ENCODE results near the gene OTX1. TPM values are rescaled to one million over a fixed set of nuclear protein-coding genes. Genes with fewer than 3 reads are reported as not detected.

Gene OTX1
- total RNA-seq, 1 donor from 2014 or later = 0.30 TPM

DNA sequence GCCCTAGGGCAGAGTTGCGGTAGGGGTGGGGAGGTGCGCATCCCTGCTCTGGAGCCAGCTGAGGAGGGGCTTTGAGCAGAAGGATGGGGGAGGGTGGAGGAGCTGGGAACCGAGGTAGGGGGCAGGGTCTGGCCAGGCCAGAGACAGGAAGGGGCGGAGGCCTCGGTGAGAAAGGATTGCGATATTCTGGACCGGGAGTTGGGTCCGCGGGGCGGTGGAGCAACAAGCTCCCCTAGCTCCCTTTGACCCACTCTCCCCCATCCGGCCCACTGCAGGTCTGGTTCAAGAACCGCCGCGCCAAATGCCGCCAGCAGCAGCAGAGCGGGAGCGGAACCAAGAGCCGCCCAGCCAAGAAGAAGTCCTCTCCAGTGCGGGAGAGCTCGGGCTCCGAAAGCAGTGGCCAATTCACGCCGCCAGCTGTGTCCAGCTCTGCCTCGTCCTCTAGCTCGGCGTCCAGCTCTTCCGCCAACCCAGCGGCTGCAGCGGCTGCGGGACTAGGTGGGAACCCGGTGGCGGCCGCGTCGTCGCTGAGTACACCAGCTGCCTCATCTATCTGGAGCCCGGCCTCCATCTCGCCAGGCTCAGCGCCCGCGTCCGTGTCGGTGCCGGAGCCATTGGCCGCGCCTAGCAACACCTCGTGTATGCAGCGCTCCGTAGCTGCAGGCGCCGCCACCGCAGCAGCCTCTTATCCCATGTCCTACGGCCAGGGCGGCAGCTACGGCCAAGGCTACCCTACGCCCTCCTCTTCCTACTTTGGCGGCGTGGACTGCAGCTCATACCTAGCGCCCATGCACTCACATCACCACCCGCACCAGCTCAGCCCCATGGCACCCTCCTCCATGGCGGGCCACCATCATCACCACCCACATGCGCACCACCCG is 4.8 kb downstream of the OTX1 start:
- Mint-ChIP-seq H3K27ac (ENCODE audit: unreplicated experiment) (no peak overlapping the region), H3K36me3 (ENCODE audit: low read depth, unreplicated experiment) (peaks cover 1% of the 10 kb centered on the region), H3K9me3 (ENCODE audit: unreplicated experiment) (peaks cover 29% of the 10 kb centered on the region), H3K4me1 (ENCODE audit: low read depth, unreplicated experiment) (no peaks in the 10 kb centered on the region), H3K4me3 (ENCODE audit: unreplicated experiment) (no peak overlapping the region), H3K27me3 (ENCODE audit: low read depth, unreplicated experiment) (peaks cover 79% of the 10 kb centered on the region)
- Histone ChIP-seq H3K9me3 (ENCODE audit: insufficient read depth, low read depth, low read length) (no peaks in the 10 kb centered on the region), H3K4me3 (ENCODE audit: insufficient read depth, low read depth, low read length) (no peak overlapping the region), H3K79me2 (ENCODE audit: insufficient read depth, low read length) (peaks cover 52% of the 10 kb centered on the region), H4K20me1 (ENCODE audit: insufficient read depth, low read length) (peaks cover 50% of the 10 kb centered on the region), H3K27me3 (ENCODE audit: insufficient read depth, low read length) (peaks cover 92% of the 10 kb centered on the region), H3K9ac (ENCODE audit: low read length) (peak overlapping the region; percentile 10), H3K27ac (ENCODE audit: low read depth, low read length) (no peak overlapping the region), H3K4me2 (ENCODE audit: low read length) (peak overlapping the region; percentile 92), H3K4me1 (ENCODE audit: insufficient read depth, low read length) (peaks cover 4% of the 10 kb centered on the region), H3K36me3 (ENCODE audit: insufficient read depth, low read length) (no peaks in the 10 kb centered on the region), H2AFZ (ENCODE audit: low read depth, low read length) (peak overlapping the region; percentile 34)
- FAIRE-seq = no peak
- TF ChIP-seq EZH2 (IDR thresholded peaks at IDR 0.05; ENCODE audit: insufficient read depth, low read length) (peak; percentile 97), CTCF (IDR thresholded peaks at IDR 0.05; ENCODE audit: insufficient read depth, low read depth, low read length) (no peak)
- no peak for DNase-seq (ENCODE audit: low read depth)

- Histone ChIP-seq H3K9me3 (ENCODE audit: insufficient read depth, low read depth, low read length) (no peaks in the 10 kb centered on the region), H3K4me3 (ENCODE audit: insufficient read depth, low read depth, low read length) (no peak overlapping the region), H3K4me1 (ENCODE audit: insufficient read depth, low read length) (peaks cover 4% of the 10 kb centered on the region), H2AFZ (ENCODE audit: low read depth, low read length) (peak overlapping the region; percentile 34), H3K9ac (ENCODE audit: low read length) (peak overlapping the region; percentile 18), H3K27ac (ENCODE audit: low read depth, low read length) (no peak overlapping the region), H3K4me2 (ENCODE audit: low read length) (peak overlapping the region; percentile 92), H3K79me2 (ENCODE audit: insufficient read depth, low read length) (peaks cover 44% of the 10 kb centered on the region), H3K27me3 (ENCODE audit: insufficient read depth, low read length) (peaks cover 88% of the 10 kb centered on the region), H4K20me1 (ENCODE audit: insufficient read depth, low read length) (peaks cover 50% of the 10 kb centered on the region), H3K36me3 (ENCODE audit: insufficient read depth, low read length) (no peaks in the 10 kb centered on the region)
- Mint-ChIP-seq H3K27ac (ENCODE audit: unreplicated experiment) (no peak overlapping the region), H3K36me3 (ENCODE audit: low read depth, unreplicated experiment) (peaks cover 1% of the 10 kb centered on the region), H3K27me3 (ENCODE audit: low read depth, unreplicated experiment) (peaks cover 82% of the 10 kb centered on the region), H3K9me3 (ENCODE audit: unreplicated experiment) (peaks cover 27% of the 10 kb centered on the region), H3K4me1 (ENCODE audit: low read depth, unreplicated experiment) (no peaks in the 10 kb centered on the region), H3K4me3 (ENCODE audit: unreplicated experiment) (peak overlapping the region; percentile 21)
- no peak for DNase-seq (ENCODE audit: low read depth)
- no peak for FAIRE-seq
- TF ChIP-seq EZH2 (IDR thresholded peaks at IDR 0.05; ENCODE audit: insufficient read depth, low read length) (peak; percentile 15), CTCF (IDR thresholded peaks at IDR 0.05; ENCODE audit: insufficient read depth, low read depth, low read length) (no peak)
These were observed 5.7 kb downstream of the OTX1 start for GRCh38 chr2:63056107-63057050.
